ENCODE measurements around the gene NR6A1.
A peak's percentile ranks its signal among the peaks of the same experiment; 100 is the strongest.

Gene NR6A1

DNA sequence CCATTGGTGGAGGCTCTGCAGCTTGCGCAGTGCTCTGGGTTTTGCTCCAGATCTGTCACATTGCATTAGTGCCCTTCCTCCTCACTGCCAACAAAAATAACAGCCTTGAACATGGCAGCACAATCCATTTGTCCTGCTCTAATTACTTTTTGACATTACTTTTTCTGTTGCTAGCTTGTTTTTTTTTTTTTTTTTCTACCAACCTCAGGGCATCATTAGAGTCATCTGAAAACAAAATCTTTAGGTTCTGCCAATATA lies 146.4 kb downstream of the NR6A1 start:
- no peak for TF ChIP-seq PATZ1 (CRISPR knock-in tag; IDR thresholded peaks at IDR 0.05; ENCODE audit: borderline replicate concordance)
- no peak for TF ChIP-seq TCF4 (CRISPR knock-in tag; IDR thresholded peaks at IDR 0.05; ENCODE audit: borderline replicate concordance)
- TF ChIP-seq TSHZ2 (CRISPR knock-in tag; IDR thresholded peaks at IDR 0.05) = peak; percentile 82
- no peak for TF ChIP-seq TOX (CRISPR knock-in tag; IDR thresholded peaks at IDR 0.05; ENCODE audit: borderline replicate concordance)
- TF ChIP-seq ISL1 (CRISPR knock-in tag; IDR thresholded peaks at IDR 0.05) = peak; percentile 74
- no peak for TF ChIP-seq CSDC2 (CRISPR knock-in tag; IDR thresholded peaks at IDR 0.05)
- ATAC-seq = peak; percentile 78

DNA sequence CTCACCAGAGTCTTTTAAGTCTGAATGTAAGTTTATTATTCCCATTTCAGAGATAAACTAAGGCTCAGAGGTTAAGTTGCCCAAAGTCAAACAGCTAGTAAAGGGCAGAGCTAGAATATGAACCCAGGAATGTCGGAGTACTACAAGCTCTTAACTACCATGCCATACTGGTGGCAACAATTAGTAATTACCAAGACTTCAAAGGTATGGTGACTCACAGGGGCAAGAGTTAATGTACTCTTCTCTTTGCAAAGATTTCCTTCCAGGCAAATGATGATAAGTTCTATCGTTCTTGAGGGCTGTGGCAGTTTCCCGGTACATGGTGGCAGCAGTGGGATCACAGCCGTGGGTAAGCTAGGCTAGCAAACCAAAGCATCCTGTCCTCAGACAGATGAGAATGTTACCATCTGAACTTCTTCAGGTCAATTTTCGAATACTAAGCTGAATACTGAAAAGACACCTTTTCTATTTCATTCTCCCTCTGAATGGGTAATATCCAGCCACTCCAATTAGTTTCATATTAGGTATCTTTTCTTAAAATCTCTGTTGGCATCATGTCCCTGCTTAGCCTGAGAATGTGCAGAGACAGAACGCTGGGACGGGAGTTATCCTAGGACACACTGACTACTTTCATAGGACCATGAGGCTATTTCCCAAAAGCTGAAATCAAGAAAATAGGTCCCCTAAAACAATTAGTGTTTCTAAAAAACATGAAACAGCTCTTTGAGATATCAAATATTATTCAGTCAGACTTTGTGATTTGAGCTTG lies 147.0 kb downstream of the NR6A1 start:
- peak; percentile 67 for ATAC-seq
- TF ChIP-seq CSRNP3 (CRISPR knock-in tag; IDR thresholded peaks at IDR 0.05) (0 out of 2 replicates have a peak, but pooled peaks have one; percentile 53), CSDC2 (CRISPR knock-in tag; IDR thresholded peaks at IDR 0.05) (no peak), TCF4 (CRISPR knock-in tag; IDR thresholded peaks at IDR 0.05; ENCODE audit: borderline replicate concordance) (peak; percentile 52; the same call in 1 of the 2 replicates)

DNA sequence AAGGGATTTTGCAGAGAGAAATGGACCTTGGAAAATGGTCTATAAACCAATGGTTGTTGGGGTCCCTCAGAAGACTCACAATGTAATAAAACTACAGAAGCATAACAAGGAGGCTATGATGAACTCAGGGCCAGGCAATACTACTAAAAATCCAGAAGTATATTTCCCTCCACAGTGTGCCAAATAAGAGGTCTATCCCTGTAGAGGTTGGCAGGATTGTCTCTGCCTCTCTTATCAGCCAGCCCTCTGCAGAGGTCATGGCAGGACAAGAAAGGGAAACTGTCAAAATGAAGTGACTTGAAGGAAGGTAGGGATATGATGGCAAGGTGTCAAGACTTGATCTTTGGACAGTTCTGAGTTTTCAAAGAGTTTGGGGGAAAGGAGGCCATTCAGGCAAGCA lies 148.2 kb downstream of the NR6A1 start:
- ATAC-seq = no peak
- TF ChIP-seq ZNF8 (CRISPR knock-in tag; IDR thresholded peaks at IDR 0.05) = no peak
- TF ChIP-seq SNAI2 (CRISPR knock-in tag; IDR thresholded peaks at IDR 0.05) = no peak
- no peak for TF ChIP-seq TCF4 (CRISPR knock-in tag; IDR thresholded peaks at IDR 0.05; ENCODE audit: borderline replicate concordance)
- TF ChIP-seq, protein P1, sequence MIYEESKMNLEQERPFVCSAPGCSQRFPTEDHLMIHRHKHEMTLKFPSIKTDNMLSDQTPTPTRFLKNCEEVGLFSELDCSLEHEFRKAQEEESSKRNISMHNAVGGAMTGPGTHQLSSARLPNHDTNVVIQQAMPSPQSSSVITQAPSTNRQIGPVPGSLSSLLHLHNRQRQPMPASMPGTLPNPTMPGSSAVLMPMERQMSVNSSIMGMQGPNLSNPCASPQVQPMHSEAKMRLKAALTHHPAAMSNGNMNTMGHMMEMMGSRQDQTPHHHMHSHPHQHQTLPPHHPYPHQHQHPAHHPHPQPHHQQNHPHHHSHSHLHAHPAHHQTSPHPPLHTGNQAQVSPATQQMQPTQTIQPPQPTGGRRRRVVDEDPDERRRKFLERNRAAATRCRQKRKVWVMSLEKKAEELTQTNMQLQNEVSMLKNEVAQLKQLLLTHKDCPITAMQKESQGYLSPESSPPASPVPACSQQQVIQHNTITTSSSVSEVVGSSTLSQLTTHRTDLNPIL (CRISPR knock-in tag; IDR thresholded peaks at IDR 0.05; ENCODE audit: low read depth) = no peak
- no peak for TF ChIP-seq CSRNP3 (CRISPR knock-in tag; IDR thresholded peaks at IDR 0.05)
- TF ChIP-seq TOX (CRISPR knock-in tag; IDR thresholded peaks at IDR 0.05; ENCODE audit: borderline replicate concordance) = no peak
- TF ChIP-seq ZC3H10 (CRISPR knock-in tag; IDR thresholded peaks at IDR 0.05) = no peak
- no peak for TF ChIP-seq PATZ1 (CRISPR knock-in tag; IDR thresholded peaks at IDR 0.05; ENCODE audit: borderline replicate concordance)
- no peak for TF ChIP-seq CSDC2 (CRISPR knock-in tag; IDR thresholded peaks at IDR 0.05)
- TF ChIP-seq OSR1 (CRISPR knock-in tag; IDR thresholded peaks at IDR 0.05) = no peak

All from SK-N-SH treated with all-trans-retinoic acid at 6 μM for 48 hours (cell line).